Colonic mucosa (tissue), 4 donors: ENCODE measurements around the gene SMURF2. TPM values are rescaled to one million over a fixed set of nuclear protein-coding genes. Genes with fewer than 3 reads are reported as not detected.

ENCODE experiments used
- DNase-seq: peaks from one replicate; pipeline ENCODE4 v3.0.0-alpha.2; 2020
- H3K27ac ChIP-seq: fragments of 200-600 bp; one replicate; pipeline ENCODE4 v1.8.0; 2021
- H3K27me3 ChIP-seq: fragments of 200-600 bp; one replicate; pipeline ENCODE4 v1.8.0; 2021
- H3K36me3 ChIP-seq: fragments of 200-600 bp; one replicate; pipeline ENCODE4 v1.8.0; 2021
- H3K4me1 ChIP-seq: fragments of 200-600 bp; one replicate; pipeline ENCODE4 v1.8.0; 2021; ENCODE audit warnings: mild to moderate bottlenecking
- H3K4me3 ChIP-seq: fragments of 200-600 bp; one replicate; pipeline ENCODE4 v1.8.0; 2021
- H3K9ac ChIP-seq, 2 donors: one replicate each; pipeline ENCODE4 v1.7.0; 2013; ENCODE audit warnings: control low read depth in 2 of 2, low read depth in 2 of 2, low read length in 2 of 2
- H3K9me3 ChIP-seq: fragments of 200-600 bp; one replicate; pipeline ENCODE4 v1.8.0; 2021
- CTCF ChIP-seq: fragments of 200-600 bp; IDR thresholded peaks from one replicate; pipeline ENCODE4 v1.8.0; 2022; ENCODE audit warnings: antibody characterized with exemption, mild to moderate bottlenecking
- intact Hi-C: fragments of 100-400 bp; cut with DNase I; formaldehyde crosslinking; loops from one replicate; pipeline ENCODE4 v1.14.1; 2022
- total RNA-seq, 2 donors: library from RNA; stranded (reverse); fragmentation: NEBNext Ultra II Directional in 1 of 2; extraction: Animal tissue kit (Norgen Biotek cat#: 25700) in 1 of 2; gene quantifications; one replicate each; pipeline ENCODE4 v1.2.1, GENCODE V29; 2021
- donor health status: healthy.
- donor health status: DM: no; HTN: no; CAD: no.
- donor health status: DM: no; HTN: no; CAD: no.

The SMURF2 gene
- total RNA-seq, 2 donors from 2014 or later = 10.6 to 18.6 TPM

GRCh38 chr17:64639516-64639915 lies 22.6 kb downstream of the SMURF2 start:
- Histone ChIP-seq H3K4me3 (no peak overlapping the region), H3K36me3 (no peaks in the 10 kb centered on the region), H3K4me1 (no peaks in the 10 kb centered on the region), H3K9ac (no peak overlapping the region), H3K27me3 (no peaks in the 10 kb centered on the region), H3K27ac (no peak overlapping the region), H3K9me3 (no peaks in the 10 kb centered on the region)
- no peak for DNase-seq
- intact Hi-C loops = no loop called here
- no peak for TF ChIP-seq CTCF

- Histone ChIP-seq H3K27me3 (no peaks in the 10 kb centered on the region), H3K4me3 (no peak overlapping the region), H3K27ac (no peak overlapping the region), H3K9ac (no peak overlapping the region), H3K4me1 (no peaks in the 10 kb centered on the region), H3K9me3 (no peaks in the 10 kb centered on the region), H3K36me3 (no peaks in the 10 kb centered on the region)
- DNase-seq = no peak
- intact Hi-C loops = no loop called here
- TF ChIP-seq CTCF = no peak
These were observed 23.4 kb downstream of the SMURF2 start for GRCh38 chr17:64638552-64639203.

GRCh38 chr17:64635647-64636305 lies 26.3 kb downstream of the SMURF2 start:
- Histone ChIP-seq H3K4me3 (no peak overlapping the region), H3K36me3 (no peaks in the 10 kb centered on the region), H3K4me1 (no peaks in the 10 kb centered on the region), H3K27me3 (no peaks in the 10 kb centered on the region), H3K27ac (no peak overlapping the region), H3K9me3 (no peaks in the 10 kb centered on the region), H3K9ac (no peak overlapping the region)
- DNase-seq = no peak
- intact Hi-C loops = no loop called here
- TF ChIP-seq CTCF = no peak

GRCh38 chr17:64634218-64634617 lies 27.9 kb downstream of the SMURF2 start:
- TF ChIP-seq CTCF = no peak
- H3K9ac ChIP-seq = no peak overlapping the region

GRCh38 chr17:64632606-64633005 lies 29.5 kb downstream of the SMURF2 start:
- H3K4me1 ChIP-seq = no peaks in the 10 kb centered on the region
- intact Hi-C loops = no loop called here
- H3K27ac ChIP-seq = no peak overlapping the region
- no peaks in the 10 kb centered on the region for H3K9me3 ChIP-seq
- DNase-seq = no peak
- TF ChIP-seq CTCF = no peak
- H3K36me3 ChIP-seq = no peaks in the 10 kb centered on the region
- H3K27me3 ChIP-seq = no peaks in the 10 kb centered on the region
- H3K4me3 ChIP-seq = no peak overlapping the region
- no peak overlapping the region for H3K9ac ChIP-seq

More at GRCh38 chr17:64634218-64634617, 27.9 kb downstream of the SMURF2 start:
- Histone ChIP-seq H3K9me3 (no peaks in the 10 kb centered on the region), H3K36me3 (no peaks in the 10 kb centered on the region), H3K4me1 (no peaks in the 10 kb centered on the region), H3K27ac (no peak overlapping the region), H3K4me3 (no peak overlapping the region), H3K27me3 (no peaks in the 10 kb centered on the region)
- DNase-seq = no peak
- intact Hi-C loops = no loop called here
